ENCODE measurements around the gene AP2A1.
"Not testable (repeated sequence)": the region's sequence is repeated elsewhere in the genome, so short reads cannot be mapped to it uniquely, and the experiment has no call there.

AP2A1 gene

GRCh38 chr19:49766930-49767299 lies at the start of gene AP2A1:
TSS of gene AP2A1 (plus strand) at chr19:49767001. CDS start at chr19:49767134, 133 bp downstream.
- DNase-seq (ENCODE audit: low read depth): no peak

GRCh38 chr19:49718511-49718910 lies 48.3 kb upstream of the AP2A1 start:
- peak; percentile 46 for DNase-seq (ENCODE audit: low read depth)

GRCh38 chr19:49718991-49719390 lies 47.8 kb upstream of the AP2A1 start:
- no peak for DNase-seq (ENCODE audit: low read depth)

GRCh38 chr19:49719420-49719819 lies 47.4 kb upstream of the AP2A1 start:
- DNase-seq (ENCODE audit: low read depth): not testable (repeated sequence)

GRCh38 chr19:49727217-49728030 lies 39.4 kb upstream of the AP2A1 start:
- peak; percentile 61 for DNase-seq (ENCODE audit: low read depth)

GRCh38 chr19:49730166-49730565 lies 36.6 kb upstream of the AP2A1 start:
- DNase-seq (ENCODE audit: low read depth): no peak

GRCh38 chr19:49738268-49738667 lies 28.5 kb upstream of the AP2A1 start:
- no peak for DNase-seq (ENCODE audit: low read depth)

GRCh38 chr19:49739098-49739497 lies 27.7 kb upstream of the AP2A1 start:
- DNase-seq (ENCODE audit: low read depth): no peak

GRCh38 chr19:49739933-49740332 lies 26.9 kb upstream of the AP2A1 start:
- DNase-seq (ENCODE audit: low read depth): no peak

- no peak for DNase-seq (ENCODE audit: low read depth)
Observed at GRCh38 chr19:49741210-49741844, 25.5 kb upstream of the AP2A1 start.

GRCh38 chr19:49744946-49745381 lies 21.8 kb upstream of the AP2A1 start:
- DNase-seq (ENCODE audit: low read depth): no peak

- peak; percentile 31 for DNase-seq (ENCODE audit: low read depth)
Observed at GRCh38 chr19:49746206-49746958, 20.4 kb upstream of the AP2A1 start.

GRCh38 chr19:49749055-49749716 lies 17.6 kb upstream of the AP2A1 start:
- peak; percentile 59 for DNase-seq (ENCODE audit: low read depth)

GRCh38 chr19:49749771-49750170 lies 17.0 kb upstream of the AP2A1 start:
- peak; percentile 77 for DNase-seq (ENCODE audit: low read depth)

- no peak for DNase-seq (ENCODE audit: low read depth)
Observed at GRCh38 chr19:49752701-49753100, 14.1 kb upstream of the AP2A1 start.

- no peak for DNase-seq (ENCODE audit: low read depth)
Observed at GRCh38 chr19:49755956-49756355, 10.8 kb upstream of the AP2A1 start.

- DNase-seq (ENCODE audit: low read depth): peak; percentile 94
Observed at GRCh38 chr19:49758292-49758691, 8.5 kb upstream of the AP2A1 start.

GRCh38 chr19:49761249-49761624 lies 5.6 kb upstream of the AP2A1 start:
- DNase-seq (ENCODE audit: low read depth): no peak

- DNase-seq (ENCODE audit: low read depth): peak; percentile 82
Observed at GRCh38 chr19:49761625-49762311, 5.0 kb upstream of the AP2A1 start.

- DNase-seq (ENCODE audit: low read depth): no peak
Observed at GRCh38 chr19:49763230-49763629, 3.6 kb upstream of the AP2A1 start, which contains the start of gene TSKS. TSS of gene TSKS (minus strand) at chr19:49763306. CDS start at chr19:49763247, 59 bp downstream.

- DNase-seq (ENCODE audit: low read depth): no peak
Observed at GRCh38 chr19:49764341-49764740, 2.5 kb upstream of the AP2A1 start.
